Thyroid gland (tissue), 4 donors: ENCODE results near the gene MYADML2. TPM values are rescaled to one million over a fixed set of nuclear protein-coding genes. Genes with fewer than 3 reads are reported as not detected.

Source experiments
- DNase-seq, 2 donors: peaks; one replicate each; pipeline ENCODE4 v3.0.0-alpha.2; 2019
- H3K27ac ChIP-seq, 3 donors: fragments of 200-600 bp; sonication (generic); 1 replicate in 2 of 3; 2 replicates in 1 of 3; pipeline ENCODE4 v1.5.1; 2016 to 2019; ENCODE audit warnings: mild to moderate bottlenecking in 1 of 3, moderate library complexity in 1 of 3
- H3K27me3 ChIP-seq: fragments of 200-600 bp; sonication (generic); one replicate; pipeline ENCODE4 v1.5.1; 2019
- H3K36me3 ChIP-seq, 2 donors: fragments of 200-600 bp; sonication (generic); one replicate each; pipeline ENCODE4 v1.5.1; 2016 to 2019
- H3K4me1 ChIP-seq, 2 donors: fragments of 200-600 bp; sonication (generic); one replicate each; pipeline ENCODE4 v1.5.1; 2017 to 2019
- H3K4me3 ChIP-seq, 3 donors: fragments of 200-600 bp; sonication (generic); replicated peaks in 1 of 3; 1 replicate in 2 of 3; 2 replicates in 1 of 3; pipeline ENCODE4 v1.5.1; 2016; ENCODE audit warnings: mild to moderate bottlenecking in 1 of 3
- H3K9me3 ChIP-seq: fragments of 200-600 bp; sonication (generic); one replicate; pipeline ENCODE4 v1.5.1; 2017
- CTCF ChIP-seq, 6 experiments: fragments of 200-600 bp in 3 of 6; fragments of 450-650 bp in 3 of 6; sonication (generic) in 3 of 6; IDR thresholded peaks; one replicate each; pipeline ENCODE4 v1.5.1; 2016 to 2019; ENCODE audit warnings: antibody characterized with exemption in 6 of 6, mild to moderate bottlenecking in 2 of 6, inconsistent platforms in 1 of 6, moderate library complexity in 1 of 6
- POLR2A ChIP-seq, 2 donors: fragments of 450-650 bp; IDR thresholded peaks; one replicate each; pipeline ENCODE4 v1.6.1; 2017; ENCODE audit warnings: antibody characterized with exemption in 2 of 2, mild to moderate bottlenecking in 2 of 2, moderate library complexity in 1 of 2
- WGBS, 2 donors: methylation state at CpG; one replicate each; pipeline ENCODE4 v1.1.5; 2017; 5-methylcytosine and 5-hydroxymethylcytosine counted together
- intact Hi-C: fragments of 100-400 bp; cut with DNase I; formaldehyde crosslinking; loops from one replicate; pipeline ENCODE4 v1.15.1; 2023
- total RNA-seq, 4 donors: library from RNA; depleted of rRNA; stranded (reverse); fragments of >200 nt; gene quantifications; one replicate each; pipeline ENCODE4 v1.2.3, GENCODE V29; 2016

The MYADML2 gene
- total RNA-seq, 4 donors from 2014 or later: not detected

GRCh38 chr17:81899514-81900166, 47.4 kb downstream of the MYADML2 start:
- 92 to 95% methylated on average over 19 to 20 of the region's 22 CpGs for WGBS, 2 donors
- intact Hi-C loops: no loop called here

GRCh38 chr17:81898885-81899284, 48.1 kb downstream of the MYADML2 start:
- H3K4me3 ChIP-seq: no peak overlapping the region
- H3K27ac ChIP-seq: no peak overlapping the region
- H3K9me3 ChIP-seq: no peaks in the 10 kb centered on the region
- intact Hi-C loops: no loop called here
- no peak for TF ChIP-seq CTCF (IDR thresholded peaks at IDR 0.05)
- no peak for TF ChIP-seq POLR2A (IDR thresholded peaks at IDR 0.05)
- peaks cover 17 to 31% of the 10 kb centered on the region in 2 donors for H3K36me3 ChIP-seq
- 71 to 95% methylated on average over 1 to 8 of the region's 9 CpGs for WGBS, 2 donors
- H3K27me3 ChIP-seq: no peaks in the 10 kb centered on the region
- no peak for DNase-seq
- peaks cover 0 to 14% of the 10 kb centered on the region in 2 donors for H3K4me1 ChIP-seq

More at GRCh38 chr17:81899514-81900166, 47.4 kb downstream of the MYADML2 start:
- no peak overlapping the region for H3K4me3 ChIP-seq
- no peaks in the 10 kb centered on the region for H3K9me3 ChIP-seq
- DNase-seq: no peak
- no peak overlapping the region for H3K27ac ChIP-seq
- TF ChIP-seq POLR2A (IDR thresholded peaks at IDR 0.05): no peak
- no peak for TF ChIP-seq CTCF (IDR thresholded peaks at IDR 0.05)
- no peaks in the 10 kb centered on the region for H3K27me3 ChIP-seq
- H3K36me3 ChIP-seq: peaks cover 17 to 31% of the 10 kb centered on the region in 2 donors
- H3K4me1 ChIP-seq: peaks cover 0 to 14% of the 10 kb centered on the region in 2 donors

GRCh38 chr17:81898029-81898866, 48.8 kb downstream of the MYADML2 start:
- Histone ChIP-seq H3K4me3 (no peak overlapping the region), H3K9me3 (no peaks in the 10 kb centered on the region), H3K27ac (no peak overlapping the region), H3K27me3 (no peaks in the 10 kb centered on the region), H3K36me3 (peaks cover 17 to 31% of the 10 kb centered on the region in 2 donors), H3K4me1 (peaks cover 0 to 14% of the 10 kb centered on the region in 2 donors)
- DNase-seq: no peak
- TF ChIP-seq POLR2A (IDR thresholded peaks at IDR 0.05) (no peak), CTCF (IDR thresholded peaks at IDR 0.05) (no peak)
- intact Hi-C loops: no loop called here
- WGBS, 2 donors: 89 to 97% methylated on average over 18 of the region's 19 CpGs

GRCh38 chr17:81895400-81895799, 51.6 kb downstream of the MYADML2 start:
- TF ChIP-seq POLR2A (IDR thresholded peaks at IDR 0.05): no peak
- no peak for TF ChIP-seq CTCF (IDR thresholded peaks at IDR 0.05)
- H3K36me3 ChIP-seq: peaks cover 17 to 31% of the 10 kb centered on the region in 2 donors

GRCh38 chr17:81891303-81891552, 55.8 kb downstream of the MYADML2 start:
- TF ChIP-seq CTCF (IDR thresholded peaks at IDR 0.05): no peak
- TF ChIP-seq POLR2A (IDR thresholded peaks at IDR 0.05): no peak

More at GRCh38 chr17:81895400-81895799, 51.6 kb downstream of the MYADML2 start:
- Histone ChIP-seq H3K4me3 (no peak overlapping the region), H3K27me3 (no peaks in the 10 kb centered on the region), H3K4me1 (peaks cover 8 to 12% of the 10 kb centered on the region in 2 donors), H3K9me3 (no peaks in the 10 kb centered on the region), H3K27ac (no peak overlapping the region)
- no peak for DNase-seq
- intact Hi-C loops: no loop called here
- 88 to 95% methylated on average over 11 of the region's 11 CpGs for WGBS, 2 donors

More at GRCh38 chr17:81891303-81891552, 55.8 kb downstream of the MYADML2 start:
- Histone ChIP-seq H3K9me3 (no peaks in the 10 kb centered on the region), H3K4me1 (peaks cover 16 to 26% of the 10 kb centered on the region in 2 donors), H3K4me3 (peak overlapping the region in 2 of 3 donors; percentile 55 to 89), H3K27me3 (no peaks in the 10 kb centered on the region), H3K36me3 (peaks cover 24 to 39% of the 10 kb centered on the region in 2 donors), H3K27ac (peak overlapping the region in 2 of 3 donors; percentile 15 to 91)
- no peak for DNase-seq
- WGBS, 2 donors: no CpG with 5 or more reads among the region's 40 CpGs
- intact Hi-C loops: no loop called here
